A549 (cell line): ENCODE measurements around the gene KEL. TPM values are rescaled to one million over a fixed set of nuclear protein-coding genes. Genes with fewer than 3 reads are reported as not detected.

Source experiments
- ATAC-seq, 2 experiments: fragments of 200-7000 bp in 1 of 2; fragments of >200 bp in 1 of 2; cut with Nextera tagmentation in 1 of 2; cut with Tn5 transposase in 1 of 2; 3 replicates each; pipeline versions ENCODE4 v1.8.0 to v1.9.1; 2018 to 2020; ENCODE audit warnings: mild to moderate bottlenecking in 1 of 2, moderate library complexity in 1 of 2
- CTCF ChIA-PET: fragments of 300-600 bp; sonication (Branson Sonifier 250); formaldehyde crosslinking; extraction: SDS; loops from one replicate; lab custom pipeline; 2021; ENCODE audit warnings: antibody characterized with exemption, inconsistent platforms; lab: Yijun Ruan, JAX
- POLR2A ChIA-PET: fragments of 350-600 bp; formaldehyde crosslinking; extraction: SDS; loops from one replicate; lab custom pipeline; 2021; ENCODE audit warnings: antibody characterized with exemption, inconsistent platforms; lab: Yijun Ruan, JAX
- DNase-seq, 2 experiments: peaks; one replicate each; pipeline versions ENCODE4 v3.0.0 to v3.0.0-alpha.2; 2011 to 2016; ENCODE audit warnings: low read depth in 1 of 2, low spot score in 1 of 2
- FAIRE-seq: peaks from 2 replicates; lab custom pipeline; 2011; peaks lifted over from hg19 to GRCh38; lab: Jason Lieb, UNC
- H3K27ac ChIP-seq, 2 experiments: fragments of >200 bp; sonication (Bioruptor Twin); formaldehyde crosslinking; 3 replicates each; pipeline ENCODE4 v1.5.1; 2016 to 2017
- H3K4me1 ChIP-seq: fragments of >200 bp; sonication (Bioruptor Twin); formaldehyde crosslinking; 3 replicates; pipeline ENCODE4 v1.6.1; 2016
- H3K4me2 ChIP-seq: fragments of >200 bp; sonication (Bioruptor Twin); formaldehyde crosslinking; 3 replicates; pipeline ENCODE4 v1.6.1; 2016
- H3K4me3 ChIP-seq: fragments of >200 bp; sonication (Bioruptor Twin); formaldehyde crosslinking; 3 replicates; pipeline ENCODE4 v1.5.1; 2016
- H3K9me3 ChIP-seq: fragments of >200 bp; sonication (Bioruptor Twin); formaldehyde crosslinking; 3 replicates; pipeline ENCODE4 v1.6.1; 2016
- BHLHE40 ChIP-seq: IDR thresholded peaks from 2 replicates; pipeline ENCODE4 v1.6.1; 2012; ENCODE audit warnings: low read depth, low read length, inconsistent platforms
- CHD2 ChIP-seq: fragments of 150-350 bp; IDR thresholded peaks from 2 replicates; pipeline ENCODE4 v1.6.1; 2014; ENCODE audit warnings: low read length; ENCODE audit not compliant: partially characterized antibody
- EHF ChIP-seq: fragments of 250-450 bp; sonication (Bioruptor Pico); IDR thresholded peaks from 2 replicates; pipeline ENCODE4 v1.5.0; 2020; ENCODE audit warnings: mild to moderate bottlenecking
- HDAC2 ChIP-seq: fragments of 200-600 bp; sonication (generic); IDR thresholded peaks from 2 replicates; pipeline ENCODE4 v1.6.1; 2016
- HOXB13 ChIP-seq: fragments of 250-450 bp; sonication (Bioruptor Pico); IDR thresholded peaks from 2 replicates; pipeline ENCODE4 v1.5.0; 2020; ENCODE audit warnings: low read depth, mild to moderate bottlenecking, moderate library complexity
- JUNB ChIP-seq: fragments of >200 bp; sonication (Bioruptor Twin); formaldehyde crosslinking; IDR thresholded peaks from 2 replicates; pipeline ENCODE4 v1.6.1; 2016
- KDM1A ChIP-seq: fragments of 200-600 bp; sonication (generic); IDR thresholded peaks from 2 replicates; pipeline ENCODE4 v1.6.1; 2016; ENCODE audit warnings: low read depth, mild to moderate bottlenecking
- NPAS2 ChIP-seq: fragments of 250-450 bp; sonication (Bioruptor Pico); IDR thresholded peaks from 2 replicates; pipeline ENCODE4 v1.8.0; 2022; ENCODE audit warnings: mild to moderate bottlenecking, moderate library complexity, borderline replicate concordance
- PHF8 ChIP-seq: fragments of 200-600 bp; sonication (generic); IDR thresholded peaks from 2 replicates; pipeline ENCODE4 v1.6.1; 2016; ENCODE audit warnings: low read depth, mild to moderate bottlenecking, antibody characterized with exemption, moderate library complexity, borderline replicate concordance
- POLR2AphosphoS2 ChIP-seq: conservative IDR thresholded peaks from 2 replicates; pipeline ENCODE4 v1.6.1; 2012; ENCODE audit warnings: low read length, improper control_type of control experiment, inconsistent platforms
- RAD21 ChIP-seq, 2 experiments: fragments of >200 bp in 1 of 2; sonication (Bioruptor Twin) in 1 of 2; formaldehyde crosslinking in 1 of 2; IDR thresholded peaks in 1 of 2; conservative IDR thresholded peaks in 1 of 2; 2 replicates in 1 of 2; 3 replicates in 1 of 2; pipeline ENCODE4 v1.6.1; 2012 to 2018; ENCODE audit warnings: inconsistent platforms in 1 of 2
- RARB ChIP-seq: fragments of 250-450 bp; sonication (Bioruptor Pico); IDR thresholded peaks from 2 replicates; pipeline ENCODE4 v1.8.0; 2021; ENCODE audit warnings: mild to moderate bottlenecking, moderate library complexity
- SREBF2 ChIP-seq: fragments of 450-650 bp; IDR thresholded peaks from 2 replicates; pipeline ENCODE4 v1.6.1; 2014; ENCODE audit warnings: mild to moderate bottlenecking, moderate library complexity
- ZSCAN20 ChIP-seq: fragments of 250-450 bp; sonication (Bioruptor Pico); IDR thresholded peaks from 2 replicates; pipeline ENCODE4 v1.8.0; 2022; ENCODE audit warnings: mild to moderate bottlenecking, moderate library complexity
- WGBS: methylation state at CpG from one replicate; pipeline ENCODE4 v1.1.6; 2017; ENCODE audit errors: missing lambda C conversion rate; 5-methylcytosine and 5-hydroxymethylcytosine counted together
- polyA plus RNA-seq, 4 experiments: library from polyadenylated mRNA; depleted of rRNA in 3 of 4; stranded (reverse); fragments of >200 nt; fragmentation: RNase III in 1 of 4; extraction: RNeasy Plus Mini Kit Qiagen cat#74134 plus additional on column Dnase treatment in 1 of 4; gene quantifications; 2 replicates in 3 of 4; 3 replicates in 1 of 4; pipeline ENCODE4 v1.2.3, GENCODE V29; 2011 to 2017
- TF ChIP-seq, protein P1 (sequence below): fragments of 200-600 bp; sonication (generic); IDR thresholded peaks from 2 replicates; pipeline ENCODE4 v1.6.1; 2016; ENCODE audit warnings: antibody characterized with exemption, mild to moderate bottlenecking, moderate library complexity
- TF ChIP-seq, protein P2 (sequence below): IDR thresholded peaks from 2 replicates; pipeline ENCODE4 v1.6.1; 2012
- TF ChIP-seq, protein P3 (sequence below): fragments of >200 bp; sonication (Bioruptor Twin); formaldehyde crosslinking; IDR thresholded peaks from 3 replicates; pipeline ENCODE4 v1.6.1; 2016
- TF ChIP-seq, protein P4 (sequence below): fragments of 450-650 bp; IDR thresholded peaks from 2 replicates; pipeline ENCODE4 v1.6.1; 2014; ENCODE audit warnings: antibody characterized with exemption

Gene KEL
- polyA plus RNA-seq, 2 of the 4 experiments (the other 2 are of a cell fraction), result 0.14 TPM; not detected in 1

DNA sequence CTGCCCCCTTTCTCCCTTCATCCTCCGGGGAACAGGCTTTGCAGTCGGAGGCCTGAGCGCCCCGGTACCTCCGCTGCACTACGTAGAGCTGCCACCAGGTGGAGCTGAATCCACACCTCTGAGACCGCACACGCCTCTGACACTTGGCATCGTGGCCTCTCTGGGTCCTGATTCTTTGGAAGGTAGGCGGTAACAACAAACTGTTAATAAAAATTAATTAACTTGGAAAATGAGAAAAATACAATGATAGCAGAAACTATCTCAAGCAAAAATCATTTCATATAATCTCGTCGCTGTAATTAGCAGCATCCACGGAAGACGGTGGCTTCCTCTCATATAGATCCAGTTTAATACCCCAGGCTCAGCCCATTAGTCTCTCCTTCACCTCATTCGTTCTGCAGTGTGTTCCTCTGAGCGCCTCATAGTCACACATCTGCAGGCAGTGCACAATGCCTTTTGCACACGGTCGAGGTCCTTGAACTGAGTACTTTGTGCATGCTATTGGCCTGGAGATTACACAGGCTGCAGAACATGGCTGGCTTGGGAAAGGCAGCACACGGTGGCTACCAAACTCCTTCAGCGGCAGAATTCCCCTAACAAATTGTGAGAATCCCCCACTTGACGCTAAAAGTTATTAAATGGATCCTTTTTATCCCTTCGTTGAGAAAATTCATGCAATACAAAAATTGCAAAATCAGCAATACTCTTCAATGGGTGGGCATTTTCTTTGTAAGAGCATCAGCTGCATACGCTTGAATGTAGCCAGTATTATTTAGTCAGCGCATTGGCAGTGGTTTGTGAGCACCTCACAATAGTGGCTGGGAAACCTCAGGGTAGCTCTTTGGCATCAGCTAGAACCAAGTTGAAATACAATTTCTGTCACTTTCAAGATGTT lies 46.1 kb upstream of the KEL start (continued):
- TF ChIP-seq, protein P1, sequence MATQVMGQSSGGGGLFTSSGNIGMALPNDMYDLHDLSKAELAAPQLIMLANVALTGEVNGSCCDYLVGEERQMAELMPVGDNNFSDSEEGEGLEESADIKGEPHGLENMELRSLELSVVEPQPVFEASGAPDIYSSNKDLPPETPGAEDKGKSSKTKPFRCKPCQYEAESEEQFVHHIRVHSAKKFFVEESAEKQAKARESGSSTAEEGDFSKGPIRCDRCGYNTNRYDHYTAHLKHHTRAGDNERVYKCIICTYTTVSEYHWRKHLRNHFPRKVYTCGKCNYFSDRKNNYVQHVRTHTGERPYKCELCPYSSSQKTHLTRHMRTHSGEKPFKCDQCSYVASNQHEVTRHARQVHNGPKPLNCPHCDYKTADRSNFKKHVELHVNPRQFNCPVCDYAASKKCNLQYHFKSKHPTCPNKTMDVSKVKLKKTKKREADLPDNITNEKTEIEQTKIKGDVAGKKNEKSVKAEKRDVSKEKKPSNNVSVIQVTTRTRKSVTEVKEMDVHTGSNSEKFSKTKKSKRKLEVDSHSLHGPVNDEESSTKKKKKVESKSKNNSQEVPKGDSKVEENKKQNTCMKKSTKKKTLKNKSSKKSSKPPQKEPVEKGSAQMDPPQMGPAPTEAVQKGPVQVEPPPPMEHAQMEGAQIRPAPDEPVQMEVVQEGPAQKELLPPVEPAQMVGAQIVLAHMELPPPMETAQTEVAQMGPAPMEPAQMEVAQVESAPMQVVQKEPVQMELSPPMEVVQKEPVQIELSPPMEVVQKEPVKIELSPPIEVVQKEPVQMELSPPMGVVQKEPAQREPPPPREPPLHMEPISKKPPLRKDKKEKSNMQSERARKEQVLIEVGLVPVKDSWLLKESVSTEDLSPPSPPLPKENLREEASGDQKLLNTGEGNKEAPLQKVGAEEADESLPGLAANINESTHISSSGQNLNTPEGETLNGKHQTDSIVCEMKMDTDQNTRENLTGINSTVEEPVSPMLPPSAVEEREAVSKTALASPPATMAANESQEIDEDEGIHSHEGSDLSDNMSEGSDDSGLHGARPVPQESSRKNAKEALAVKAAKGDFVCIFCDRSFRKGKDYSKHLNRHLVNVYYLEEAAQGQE, result no peak
- TF ChIP-seq HOXB13 (CRISPR knock-in tag) (no peak), ZSCAN20 (no peak)
- TF ChIP-seq, protein P2, sequence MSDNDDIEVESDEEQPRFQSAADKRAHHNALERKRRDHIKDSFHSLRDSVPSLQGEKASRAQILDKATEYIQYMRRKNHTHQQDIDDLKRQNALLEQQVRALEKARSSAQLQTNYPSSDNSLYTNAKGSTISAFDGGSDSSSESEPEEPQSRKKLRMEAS, result no peak
- TF ChIP-seq, all 56 proteins: peak for 4

DNA sequence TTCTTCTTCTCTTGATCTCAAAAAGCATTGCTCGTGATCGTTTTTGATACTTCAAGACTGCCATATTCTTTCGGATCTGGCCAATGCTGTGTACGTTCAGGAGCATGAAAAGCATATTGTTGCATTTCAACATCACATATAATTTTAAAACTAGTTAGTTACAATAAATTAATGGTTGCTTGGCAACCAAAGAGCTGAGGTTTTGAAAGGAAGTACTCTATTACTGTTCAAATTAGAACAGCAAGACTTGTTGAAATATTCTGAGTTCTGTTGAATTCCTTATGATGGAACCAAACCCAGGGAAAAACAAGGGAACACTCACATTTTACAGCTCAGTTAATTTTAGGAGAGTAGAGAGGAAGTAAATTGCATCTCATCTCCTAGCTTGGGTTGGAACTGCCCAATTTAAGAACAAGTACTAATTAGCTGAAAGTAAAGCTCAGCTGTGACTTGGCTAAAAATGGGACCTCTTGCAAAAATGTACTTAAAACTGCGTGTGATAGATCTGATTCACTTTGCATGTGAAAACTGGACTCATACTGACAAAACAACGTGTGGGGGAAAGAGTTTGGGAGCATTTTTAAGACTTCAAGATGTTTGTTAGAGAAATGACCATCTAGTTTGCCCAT lies 43.6 kb upstream of the KEL start:
- Histone ChIP-seq H3K4me3 (no peak overlapping the region), H3K9me3 (no peaks in the 10 kb centered on the region), H3K27ac (no peak overlapping the region), H3K4me2 (no peak overlapping the region), H3K4me1 (no peaks in the 10 kb centered on the region)
- ATAC-seq, result no peak
- no peak for FAIRE-seq
- 18% methylated on average over 6 of the region's 6 CpGs for WGBS
- TF ChIP-seq, protein P3, sequence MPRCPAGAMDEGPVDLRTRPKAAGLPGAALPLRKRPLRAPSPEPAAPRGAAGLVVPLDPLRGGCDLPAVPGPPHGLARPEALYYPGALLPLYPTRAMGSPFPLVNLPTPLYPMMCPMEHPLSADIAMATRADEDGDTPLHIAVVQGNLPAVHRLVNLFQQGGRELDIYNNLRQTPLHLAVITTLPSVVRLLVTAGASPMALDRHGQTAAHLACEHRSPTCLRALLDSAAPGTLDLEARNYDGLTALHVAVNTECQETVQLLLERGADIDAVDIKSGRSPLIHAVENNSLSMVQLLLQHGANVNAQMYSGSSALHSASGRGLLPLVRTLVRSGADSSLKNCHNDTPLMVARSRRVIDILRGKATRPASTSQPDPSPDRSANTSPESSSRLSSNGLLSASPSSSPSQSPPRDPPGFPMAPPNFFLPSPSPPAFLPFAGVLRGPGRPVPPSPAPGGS, result no peak
- TF ChIP-seq RAD21 (conservative IDR thresholded peaks at IDR 0.05 in 1 of 2, IDR thresholded peaks at IDR 0.05 in 1 of 2), result no peak
- no peak for TF ChIP-seq KDM1A
- no peak for TF ChIP-seq NPAS2 (CRISPR knock-in tag)
- no peak for TF ChIP-seq HDAC2
- no peak for TF ChIP-seq RARB (CRISPR knock-in tag)
- no peak for TF ChIP-seq BHLHE40
- TF ChIP-seq EHF (CRISPR knock-in tag), result no peak
- no peak for TF ChIP-seq CHD2
- no peak for TF ChIP-seq POLR2AphosphoS2
- TF ChIP-seq JUNB, result no peak
- TF ChIP-seq SREBF2, result no peak
- TF ChIP-seq, protein P4, sequence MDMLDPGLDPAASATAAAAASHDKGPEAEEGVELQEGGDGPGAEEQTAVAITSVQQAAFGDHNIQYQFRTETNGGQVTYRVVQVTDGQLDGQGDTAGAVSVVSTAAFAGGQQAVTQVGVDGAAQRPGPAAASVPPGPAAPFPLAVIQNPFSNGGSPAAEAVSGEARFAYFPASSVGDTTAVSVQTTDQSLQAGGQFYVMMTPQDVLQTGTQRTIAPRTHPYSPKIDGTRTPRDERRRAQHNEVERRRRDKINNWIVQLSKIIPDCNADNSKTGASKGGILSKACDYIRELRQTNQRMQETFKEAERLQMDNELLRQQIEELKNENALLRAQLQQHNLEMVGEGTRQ, result no peak
- TF ChIP-seq PHF8, result no peak
- CTCF ChIA-PET, result interaction anchor here (1.0 to 11.7 kb wide), 5 partner anchors 11 to 212 kb away, joined by 3 to 175 read pairs (median 4); partner anchors contain the start of gene EPHB6
- POLR2A ChIA-PET, result no interaction called here
- no peak for DNase-seq
